HCT116 (cell line): ENCODE measurements around the gene TMEM14B. TPM values are rescaled to one million over a fixed set of nuclear protein-coding genes. Genes with fewer than 3 reads are reported as not detected.

Experiments used
- ATAC-seq: fragments of 200-7000 bp; cut with Tn5 transposase; 2 replicates; pipeline ENCODE4 v1.9.1; 2020; ENCODE audit warnings: mild to moderate bottlenecking, moderate library complexity
- BruUV-seq: library from RNA; stranded (reverse); fragments of 400-500 nt; replicated peaks from 2 replicates; lab custom pipeline; 2021; lab: Mats Ljungman, UMichigan
- CTCF ChIA-PET: fragments of 300-600 bp; sonication (Branson Sonifier 250); formaldehyde crosslinking; loops from one replicate; lab custom pipeline; 2021; ENCODE audit warnings: antibody characterized with exemption; lab: Charles Lee
- POLR2A ChIA-PET: fragments of 300-600, 350-600 bp; sonication (Branson Sonifier 250); formaldehyde crosslinking; loops from one replicate; lab custom pipeline; 2021; ENCODE audit warnings: antibody characterized with exemption; lab: Charles Lee
- RAD21 ChIA-PET, 2 experiments: fragments of 300-600 bp; sonication (Branson Sonifier 250); formaldehyde crosslinking; loops; one replicate each; lab custom pipeline; 2023; ENCODE audit warnings: low total read pairs in 2 of 2; ENCODE audit not compliant: uncharacterized antibody in 2 of 2, unreplicated experiment in 2 of 2, low non-redundant PET in 1 of 2; lab: Charles Lee
- DNase-seq: peaks from one replicate; pipeline ENCODE4 v3.0.0-alpha.2; 2010; ENCODE audit warnings: low read depth, low spot score
- H2AFZ ChIP-seq: fragments of 200-600 bp; shearing (Covaris generic), sonication (generic); 2 replicates; pipeline ENCODE4 v1.6.1; 2017; ENCODE audit warnings: low read depth, mixed run types, mixed read lengths, antibody characterized with exemption, low read length; ENCODE audit not compliant: poor library complexity, severe bottlenecking
- H3K27ac ChIP-seq: 2 replicates; pipeline ENCODE4 v1.5.1; 2012; ENCODE audit warnings: low read depth, low read length
- H3K27me3 ChIP-seq: fragments of 200-600 bp; sonication (generic); 2 replicates; pipeline ENCODE4 v1.6.1; 2016; ENCODE audit warnings: mixed run types, low read length, mixed read lengths; ENCODE audit not compliant: insufficient read depth
- H3K36me3 ChIP-seq, 2 experiments: fragments of 200-500 bp in 1 of 2; fragments of 200-600 bp in 1 of 2; sonication (Bioruptor generic) in 1 of 2; sonication (generic) in 1 of 2; 2 replicates each; pipeline versions ENCODE4 v1.5.1 to v1.6.1; 2014 to 2016; ENCODE audit warnings: low read length in 2 of 2, inconsistent platforms in 1 of 2, mixed read lengths in 1 of 2, mixed run types in 1 of 2; ENCODE audit not compliant: insufficient read depth in 2 of 2, control insufficient read depth in 1 of 2
- H3K4me1 ChIP-seq, 2 experiments: fragments of 200-600 bp in 1 of 2; sonication (generic) in 1 of 2; 2 replicates each; pipeline versions ENCODE4 v1.5.1 to v1.6.1; 2012 to 2017; ENCODE audit warnings: low read length in 2 of 2, inconsistent platforms in 1 of 2, mild to moderate bottlenecking in 1 of 2, mixed read lengths in 1 of 2, mixed run types in 1 of 2, moderate library complexity in 1 of 2; ENCODE audit not compliant: insufficient read depth in 2 of 2, control insufficient read depth in 1 of 2
- H3K4me2 ChIP-seq: fragments of 200-600 bp; sonication (generic); 2 replicates; pipeline ENCODE4 v1.6.1; 2017; ENCODE audit warnings: mixed run types, low read length, mixed read lengths
- H3K4me3 ChIP-seq, 2 experiments: fragments of 200-600 bp in 1 of 2; sonication (generic) in 1 of 2; replicated peaks in 1 of 2; 2 replicates each; pipeline ENCODE4 v1.5.1; 2011 to 2016; ENCODE audit warnings: low read length in 2 of 2, control low read depth in 1 of 2, low read depth in 1 of 2, mild to moderate bottlenecking in 1 of 2, mixed read lengths in 1 of 2, mixed run types in 1 of 2
- H3K79me2 ChIP-seq: fragments of 200-600 bp; sonication (generic); 2 replicates; pipeline ENCODE4 v1.6.1; 2017; ENCODE audit warnings: mild to moderate bottlenecking, mixed run types, low read length, moderate library complexity, mixed read lengths; ENCODE audit not compliant: insufficient read depth
- H3K9ac ChIP-seq: fragments of 200-600 bp; sonication (generic); 2 replicates; pipeline ENCODE4 v1.6.1; 2016; ENCODE audit warnings: low read length, mixed read lengths
- H3K9me2 ChIP-seq: fragments of 200-600 bp; sonication (generic), shearing (Covaris generic); 2 replicates; pipeline ENCODE4 v1.6.1; 2017; ENCODE audit warnings: mixed run types, mild to moderate bottlenecking, moderate library complexity; ENCODE audit not compliant: insufficient read depth
- H3K9me3 ChIP-seq, 2 experiments: fragments of 200-500 bp in 1 of 2; fragments of 200-600 bp in 1 of 2; sonication (Bioruptor generic) in 1 of 2; sonication (generic) in 1 of 2; 2 replicates each; pipeline ENCODE4 v1.6.1; 2014 to 2017; ENCODE audit warnings: low read length in 2 of 2, mixed read lengths in 2 of 2, inconsistent platforms in 1 of 2, low read depth in 1 of 2, mild to moderate bottlenecking in 1 of 2, mixed run types in 1 of 2, moderate library complexity in 1 of 2; ENCODE audit not compliant: control insufficient read depth in 1 of 2, insufficient read depth in 1 of 2
- H4K20me1 ChIP-seq: fragments of 200-600 bp; sonication (generic), shearing (Covaris generic); 2 replicates; pipeline ENCODE4 v1.6.1; 2017; ENCODE audit warnings: mixed run types, mild to moderate bottlenecking, moderate library complexity; ENCODE audit not compliant: insufficient read depth
- CBX3 ChIP-seq: IDR thresholded peaks from 2 replicates; pipeline ENCODE4 v1.6.1; 2012; ENCODE audit warnings: low read depth
- CEBPB ChIP-seq: IDR thresholded peaks from 2 replicates; pipeline ENCODE4 v1.6.1; 2012; ENCODE audit warnings: low read depth
- CTCF ChIP-seq, 3 experiments: fragments of 200-600 bp in 1 of 3; sonication (generic) in 1 of 3; IDR thresholded peaks in 2 of 3; conservative IDR thresholded peaks in 1 of 3; 2 replicates each; pipeline ENCODE4 v1.5.1; 2012 to 2017; ENCODE audit warnings: low read depth in 2 of 3, low read length in 2 of 3, antibody characterized with exemption in 1 of 3, borderline replicate concordance in 1 of 3, control low read depth in 1 of 3, mild to moderate bottlenecking in 1 of 3, mixed read lengths in 1 of 3, mixed run types in 1 of 3, moderate library complexity in 1 of 3; ENCODE audit not compliant: insufficient read depth in 1 of 3
- EGR1 ChIP-seq: IDR thresholded peaks from 2 replicates; pipeline ENCODE4 v1.6.1; 2012; ENCODE audit warnings: low read depth
- ELF1 ChIP-seq: IDR thresholded peaks from 2 replicates; pipeline ENCODE4 v1.6.1; 2012; ENCODE audit warnings: low read depth, borderline replicate concordance
- EZH2 ChIP-seq: fragments of 200-600 bp; sonication (generic); IDR thresholded peaks from 2 replicates; pipeline ENCODE4 v1.6.1; 2017; ENCODE audit warnings: antibody characterized with exemption, mixed run types
- JUND ChIP-seq: IDR thresholded peaks from 2 replicates; pipeline ENCODE4 v1.6.1; 2012
- MAX ChIP-seq: IDR thresholded peaks from 2 replicates; pipeline ENCODE4 v1.6.1; 2012
- POLR2A ChIP-seq: IDR thresholded peaks from 2 replicates; pipeline ENCODE4 v1.7.0; 2011; ENCODE audit warnings: borderline replicate concordance; ENCODE audit not compliant: insufficient read depth, insufficient read length; ENCODE audit errors: extremely low read depth
- POLR2AphosphoS5 ChIP-seq: IDR thresholded peaks from 2 replicates; pipeline ENCODE4 v1.6.1; 2011; ENCODE audit warnings: mild to moderate bottlenecking, low read depth, low read length, moderate library complexity
- RAD21 ChIP-seq: IDR thresholded peaks from 2 replicates; pipeline ENCODE4 v1.6.1; 2012; ENCODE audit warnings: low read depth, mild to moderate bottlenecking
- SP1 ChIP-seq: IDR thresholded peaks from 2 replicates; pipeline ENCODE4 v1.6.1; 2012; ENCODE audit warnings: low read depth
- SRF ChIP-seq: IDR thresholded peaks from 2 replicates; pipeline ENCODE4 v1.6.1; 2012; ENCODE audit warnings: low read depth
- TCF7L2 ChIP-seq: IDR thresholded peaks from 2 replicates; pipeline ENCODE4 v1.7.0; 2011; ENCODE audit warnings: borderline replicate concordance, inconsistent platforms; ENCODE audit not compliant: insufficient read depth, insufficient read length; ENCODE audit errors: extremely low read depth
- YY1 ChIP-seq: IDR thresholded peaks from 2 replicates; pipeline ENCODE4 v1.6.1; 2011; ENCODE audit warnings: low read length, low read depth, moderate library complexity, mild to moderate bottlenecking; ENCODE audit not compliant: insufficient replicate concordance; ENCODE audit errors: extremely low read depth
- ZFX ChIP-seq: fragments of 450-650 bp; IDR thresholded peaks from 2 replicates; pipeline ENCODE4 v1.6.1; 2017
- ZNF274 ChIP-seq: fragments of 200-500 bp; sonication (Bioruptor generic); IDR thresholded peaks from 2 replicates; pipeline ENCODE4 v1.6.1; 2014; ENCODE audit warnings: mild to moderate bottlenecking, low read depth, low read length, inconsistent platforms
- intact Hi-C: fragments of 100-400 bp; cut with micrococcal nuclease; formaldehyde crosslinking; loops from 2 replicates; pipeline ENCODE4 v1.10.0; 2022
- total RNA-seq: library from RNA; stranded (reverse); gene quantifications from one replicate; pipeline ENCODE4 v1.2.1, GENCODE V29; 2021; ENCODE audit not compliant: unreplicated experiment
- TF ChIP-seq, protein P1 (sequence below): IDR thresholded peaks from 2 replicates; pipeline ENCODE4 v1.6.1; 2012
- TF ChIP-seq, protein P2 (sequence below): IDR thresholded peaks from 2 replicates; pipeline ENCODE4 v1.6.1; 2011; ENCODE audit warnings: mild to moderate bottlenecking, low read length, moderate library complexity; ENCODE audit not compliant: insufficient replicate concordance; ENCODE audit errors: extremely low read depth

Gene TMEM14B
- total RNA-seq, 1 experiment from 2014 or later: 83.6 TPM

- ATAC-seq: no peak
- no peak for DNase-seq
- Histone ChIP-seq H2AFZ (no peak overlapping the region), H3K36me3 (no peaks in the 10 kb centered on the region), H4K20me1 (no peaks in the 10 kb centered on the region), H3K27ac (no peak overlapping the region), H3K27me3 (no peaks in the 10 kb centered on the region), H3K4me3 (no peak overlapping the region), H3K79me2 (no peaks in the 10 kb centered on the region), H3K4me2 (no peak overlapping the region), H3K4me1 (no peaks in the 10 kb centered on the region), H3K9ac (no peak overlapping the region), H3K9me2 (no peaks in the 10 kb centered on the region), H3K9me3 (no peaks in the 10 kb centered on the region)
- intact Hi-C loops: no loop called here
- POLR2A ChIA-PET: no interaction called here
- CTCF ChIA-PET: no interaction called here
- no TSS peak for BruUV-seq
- TF ChIP-seq ZNF274: no peak
- no peak for TF ChIP-seq ZFX
- no peak for TF ChIP-seq CTCF (IDR thresholded peaks at IDR 0.05 in 2 of 3, conservative IDR thresholded peaks at IDR 0.05 in 1 of 3; ENCODE audit: borderline replicate concordance in 1 of 3, insufficient read depth in 1 of 3, low read depth in 2 of 3, low read length in 2 of 3)
- TF ChIP-seq POLR2A: no peak
- no peak for TF ChIP-seq SP1
- TF ChIP-seq EZH2: no peak
- TF ChIP-seq MAX: no peak
- no peak for TF ChIP-seq RAD21
- TF ChIP-seq SRF: no peak
- no peak for TF ChIP-seq CEBPB
- TF ChIP-seq TCF7L2: no peak
- TF ChIP-seq, protein P1, sequence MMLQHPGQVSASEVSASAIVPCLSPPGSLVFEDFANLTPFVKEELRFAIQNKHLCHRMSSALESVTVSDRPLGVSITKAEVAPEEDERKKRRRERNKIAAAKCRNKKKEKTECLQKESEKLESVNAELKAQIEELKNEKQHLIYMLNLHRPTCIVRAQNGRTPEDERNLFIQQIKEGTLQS: no peak
- no peak for TF ChIP-seq EGR1
- no peak for TF ChIP-seq CBX3
- no peak for TF ChIP-seq POLR2AphosphoS5
- no peak for TF ChIP-seq YY1
- TF ChIP-seq, protein P2, sequence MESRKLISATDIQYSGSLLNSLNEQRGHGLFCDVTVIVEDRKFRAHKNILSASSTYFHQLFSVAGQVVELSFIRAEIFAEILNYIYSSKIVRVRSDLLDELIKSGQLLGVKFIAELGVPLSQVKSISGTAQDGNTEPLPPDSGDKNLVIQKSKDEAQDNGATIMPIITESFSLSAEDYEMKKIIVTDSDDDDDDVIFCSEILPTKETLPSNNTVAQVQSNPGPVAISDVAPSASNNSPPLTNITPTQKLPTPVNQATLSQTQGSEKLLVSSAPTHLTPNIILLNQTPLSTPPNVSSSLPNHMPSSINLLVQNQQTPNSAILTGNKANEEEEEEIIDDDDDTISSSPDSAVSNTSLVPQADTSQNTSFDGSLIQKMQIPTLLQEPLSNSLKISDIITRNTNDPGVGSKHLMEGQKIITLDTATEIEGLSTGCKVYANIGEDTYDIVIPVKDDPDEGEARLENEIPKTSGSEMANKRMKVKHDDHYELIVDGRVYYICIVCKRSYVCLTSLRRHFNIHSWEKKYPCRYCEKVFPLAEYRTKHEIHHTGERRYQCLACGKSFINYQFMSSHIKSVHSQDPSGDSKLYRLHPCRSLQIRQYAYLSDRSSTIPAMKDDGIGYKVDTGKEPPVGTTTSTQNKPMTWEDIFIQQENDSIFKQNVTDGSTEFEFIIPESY: no peak
- no peak for TF ChIP-seq ELF1
- no peak for TF ChIP-seq JUND
- RAD21 ChIA-PET: no interaction called here
Observed at GRCh38 chr6:10793035-10793434, 45.4 kb downstream of the TMEM14B start.
